Natural killer cell (primary cell): Measurements from ENCODE around the gene DLD. TPM values are rescaled to one million over a fixed set of nuclear protein-coding genes. Genes with fewer than 3 reads are reported as not detected.

Source experiments
- ATAC-seq, 3 donors: fragments of 150-1000 bp in 2 of 3; fragments of 200-7000 bp in 1 of 3; cut with Tn5 transposase; 1 replicate in 1 of 3; 2 replicates in 2 of 3; pipeline ENCODE4 v1.10.0; 2021; ENCODE audit warnings: mild to moderate bottlenecking in 2 of 3, moderate library complexity in 2 of 3
- DNase-seq, 2 donors: peaks; one replicate each; pipeline versions ENCODE4 v3.0.0 to v3.0.0-alpha.2; 2013 to 2021; ENCODE audit warnings: mixed read lengths in 1 of 2
- H3K27ac ChIP-seq: one replicate; pipeline ENCODE4 v1.5.1; 2013; ENCODE audit warnings: mild to moderate bottlenecking, low read length
- H3K27me3 ChIP-seq: one replicate; pipeline ENCODE4 v1.6.1; 2013; ENCODE audit warnings: low read length; ENCODE audit not compliant: control insufficient read depth, insufficient read depth
- H3K36me3 ChIP-seq: one replicate; pipeline ENCODE4 v1.6.1; 2013; ENCODE audit warnings: low read length; ENCODE audit not compliant: control insufficient read depth, insufficient read depth
- H3K4me1 ChIP-seq: one replicate; pipeline ENCODE4 v1.6.1; 2013; ENCODE audit warnings: low read length; ENCODE audit not compliant: control insufficient read depth, insufficient read depth
- H3K4me3 ChIP-seq: one replicate; pipeline ENCODE4 v1.5.1; 2013; ENCODE audit warnings: low read length
- H3K9me3 ChIP-seq: one replicate; pipeline ENCODE4 v1.6.1; 2013; ENCODE audit warnings: low read length; ENCODE audit not compliant: control insufficient read depth, insufficient read depth
- H3K27ac Mint-ChIP-seq, 2 donors: one replicate each; pipeline ENCODE4 v1.8.0; 2022; ENCODE audit warnings: mild to moderate bottlenecking in 2 of 2, mixed read lengths in 2 of 2, moderate library complexity in 1 of 2
- H3K27me3 Mint-ChIP-seq, 2 donors: one replicate each; pipeline ENCODE4 v1.8.0; 2022; ENCODE audit warnings: low read depth in 2 of 2, mixed read lengths in 2 of 2
- H3K36me3 Mint-ChIP-seq: one replicate; pipeline ENCODE4 v1.8.0; 2022; ENCODE audit warnings: mixed read lengths
- H3K4me1 Mint-ChIP-seq, 2 donors: one replicate each; pipeline ENCODE4 v1.8.0; 2022; ENCODE audit warnings: mixed read lengths in 2 of 2
- H3K4me3 Mint-ChIP-seq: one replicate; pipeline ENCODE4 v1.8.0; 2022; ENCODE audit warnings: mild to moderate bottlenecking, moderate library complexity, mixed read lengths
- H3K9me3 Mint-ChIP-seq, 2 donors: one replicate each; pipeline ENCODE4 v1.8.0; 2022; ENCODE audit warnings: mixed read lengths in 2 of 2
- WGBS: methylation state at CpG from one replicate; pipeline ENCODE4 v1.1.7; 2013; ENCODE audit warnings: missing lambda C conversion rate; ENCODE audit not compliant: insufficient coverage; 5-methylcytosine and 5-hydroxymethylcytosine counted together
- intact Hi-C: fragments of 100-400 bp; cut with micrococcal nuclease; formaldehyde crosslinking; loops from one replicate; pipeline ENCODE4 v1.14.2; 2022
- total RNA-seq, 4 donors: library from RNA; stranded (reverse); fragments of 120-200 nt in 1 of 4; gene quantifications; one replicate each; pipeline versions ENCODE4 v1.2.3 to v1.2.4, GENCODE V29; 2013 to 2022
- TF ChIP-seq, protein P1 (sequence below): fragments of 200-600 bp; IDR thresholded peaks from one replicate; pipeline ENCODE4 v1.8.0; 2022; ENCODE audit warnings: antibody characterized with exemption

DLD gene
- total RNA-seq, 3 donors from 2014 or later (not counting 1 experiment from before 2014, with no cell fraction given): 72.2 to 81.4 (median 80.9) TPM

DNA sequence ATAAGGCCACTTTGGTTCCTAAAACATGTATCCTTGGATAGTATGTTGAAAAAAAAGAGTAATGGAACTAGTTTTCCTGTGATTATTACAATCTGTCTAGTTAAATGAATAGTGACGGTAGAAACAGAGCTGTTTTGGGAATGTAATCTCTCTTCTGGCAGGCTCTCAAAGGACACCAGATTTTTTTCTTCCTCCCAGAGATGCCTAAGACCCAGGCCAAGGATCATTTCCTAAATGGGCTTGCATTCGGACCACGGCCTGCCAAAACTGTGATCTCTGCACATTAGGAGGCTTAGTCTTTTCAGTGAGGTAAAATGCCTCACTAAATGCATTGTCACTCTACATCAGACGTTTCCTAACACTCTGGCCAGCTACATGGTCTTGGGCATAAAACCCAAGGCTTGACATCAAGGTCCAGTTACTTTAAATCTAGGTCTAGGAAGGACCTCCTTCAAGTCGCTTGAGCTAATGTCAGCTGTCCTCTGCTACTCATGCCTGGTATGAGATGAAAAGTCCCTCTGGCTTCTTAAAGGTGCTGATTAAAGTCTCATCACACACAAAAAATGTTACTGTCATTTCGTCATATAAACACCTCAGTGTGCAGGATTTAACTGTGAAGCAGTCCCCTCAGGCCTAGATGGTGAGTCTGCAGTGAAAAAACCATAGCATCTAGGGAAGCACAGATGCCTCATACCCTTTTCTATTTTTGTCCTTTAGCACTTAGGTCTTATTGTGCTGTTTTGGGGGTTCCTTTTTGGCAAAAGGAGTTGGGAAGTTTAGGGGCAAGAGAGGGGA lies 47.7 kb downstream of the DLD start:
- 96% methylated on average over 6 of the region's 6 CpGs for WGBS
- Mint-ChIP-seq H3K27me3 (no peaks in the 10 kb centered on the region), H3K4me1 (no peaks in the 10 kb centered on the region), H3K4me3 (no peak overlapping the region), H3K36me3 (no peaks in the 10 kb centered on the region), H3K9me3 (no peaks in the 10 kb centered on the region), H3K27ac (no peak overlapping the region)
- H3K36me3 ChIP-seq: peaks cover 3% of the 10 kb centered on the region
- no peak overlapping the region for H3K27ac ChIP-seq
- no peaks in the 10 kb centered on the region for H3K9me3 ChIP-seq
- H3K27me3 ChIP-seq: no peaks in the 10 kb centered on the region
- no peak for DNase-seq
- TF ChIP-seq, protein P1, sequence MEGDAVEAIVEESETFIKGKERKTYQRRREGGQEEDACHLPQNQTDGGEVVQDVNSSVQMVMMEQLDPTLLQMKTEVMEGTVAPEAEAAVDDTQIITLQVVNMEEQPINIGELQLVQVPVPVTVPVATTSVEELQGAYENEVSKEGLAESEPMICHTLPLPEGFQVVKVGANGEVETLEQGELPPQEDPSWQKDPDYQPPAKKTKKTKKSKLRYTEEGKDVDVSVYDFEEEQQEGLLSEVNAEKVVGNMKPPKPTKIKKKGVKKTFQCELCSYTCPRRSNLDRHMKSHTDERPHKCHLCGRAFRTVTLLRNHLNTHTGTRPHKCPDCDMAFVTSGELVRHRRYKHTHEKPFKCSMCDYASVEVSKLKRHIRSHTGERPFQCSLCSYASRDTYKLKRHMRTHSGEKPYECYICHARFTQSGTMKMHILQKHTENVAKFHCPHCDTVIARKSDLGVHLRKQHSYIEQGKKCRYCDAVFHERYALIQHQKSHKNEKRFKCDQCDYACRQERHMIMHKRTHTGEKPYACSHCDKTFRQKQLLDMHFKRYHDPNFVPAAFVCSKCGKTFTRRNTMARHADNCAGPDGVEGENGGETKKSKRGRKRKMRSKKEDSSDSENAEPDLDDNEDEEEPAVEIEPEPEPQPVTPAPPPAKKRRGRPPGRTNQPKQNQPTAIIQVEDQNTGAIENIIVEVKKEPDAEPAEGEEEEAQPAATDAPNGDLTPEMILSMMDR: no peak
- intact Hi-C loops: no loop called here
- no peak for ATAC-seq
- H3K4me3 ChIP-seq: no peak overlapping the region
- no peaks in the 10 kb centered on the region for H3K4me1 ChIP-seq

DNA sequence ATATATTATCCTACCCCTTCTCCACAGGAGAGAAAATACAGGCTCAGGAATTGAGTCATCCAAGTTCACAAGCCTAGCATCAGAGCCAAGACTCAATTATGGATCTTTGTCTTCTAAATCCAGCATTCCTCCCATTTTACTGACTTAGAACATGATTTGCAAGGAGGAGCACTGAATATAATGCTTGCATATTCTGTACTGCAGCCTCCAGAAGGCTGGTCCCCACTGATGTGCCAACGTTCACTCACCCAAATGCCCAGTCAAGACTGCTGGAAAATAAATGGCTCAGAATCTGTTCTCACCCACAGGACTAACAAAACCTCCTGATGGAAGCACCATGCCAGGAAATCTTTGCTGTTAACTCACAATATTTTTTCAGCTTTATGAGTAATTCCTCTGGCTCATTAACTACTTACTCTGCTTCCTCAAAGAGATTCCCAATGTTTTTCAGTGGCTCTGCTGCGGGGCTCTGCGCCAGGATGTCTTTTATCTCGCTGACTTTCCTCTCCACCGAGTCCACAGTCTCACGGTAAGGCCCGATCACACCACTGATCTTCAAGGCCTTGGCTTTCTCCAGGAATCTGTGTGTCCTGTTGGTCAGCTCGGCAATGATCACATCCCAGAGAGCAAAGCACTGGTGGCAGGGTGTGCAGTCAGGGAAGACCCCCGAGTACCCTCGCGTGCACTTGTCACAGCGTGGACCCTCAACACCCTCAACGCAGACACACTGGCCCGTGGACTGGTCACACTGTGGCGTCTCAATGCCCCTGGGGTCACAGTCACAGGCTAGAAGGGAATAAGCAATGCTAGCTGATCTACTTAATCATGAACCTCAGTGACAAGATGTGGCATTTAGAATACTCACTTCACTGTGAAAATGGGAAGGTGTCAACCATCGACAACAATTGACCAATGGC lies 48.8 kb downstream of the DLD start:
- H3K4me1 ChIP-seq: no peaks in the 10 kb centered on the region
- intact Hi-C loops: no loop called here
- DNase-seq (no peak), ATAC-seq (no peak)
- TF ChIP-seq, protein P1: no peak
- Mint-ChIP-seq H3K4me3 (no peak overlapping the region), H3K27ac (no peak overlapping the region), H3K4me1 (no peaks in the 10 kb centered on the region), H3K27me3 (no peaks in the 10 kb centered on the region), H3K9me3 (no peaks in the 10 kb centered on the region), H3K36me3 (no peaks in the 10 kb centered on the region)
- peaks cover 3% of the 10 kb centered on the region for H3K36me3 ChIP-seq
- no peaks in the 10 kb centered on the region for H3K9me3 ChIP-seq
- WGBS: 97% methylated on average over 16 of the region's 16 CpGs
- no peak overlapping the region for H3K27ac ChIP-seq
- no peak overlapping the region for H3K4me3 ChIP-seq
- no peaks in the 10 kb centered on the region for H3K27me3 ChIP-seq

DNA sequence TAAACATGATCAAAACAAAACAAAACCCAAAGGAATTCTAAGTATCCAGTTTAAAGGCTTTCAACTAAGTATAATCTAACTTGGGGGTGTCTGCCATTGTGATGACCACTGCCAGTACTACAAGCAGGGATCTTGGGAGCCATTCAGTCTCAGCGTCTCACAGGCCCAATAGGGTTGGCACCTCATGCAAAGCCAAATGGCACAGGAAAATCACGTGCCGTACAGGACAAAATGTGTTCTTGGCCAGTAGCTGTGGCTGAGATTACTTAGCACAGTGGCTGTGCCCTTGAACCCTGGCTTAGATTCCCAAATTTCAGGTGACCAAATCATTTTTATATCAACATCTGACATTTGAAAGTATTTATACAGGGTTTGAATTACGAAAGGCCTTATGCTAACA lies 50.0 kb downstream of the DLD start:
- Mint-ChIP-seq H3K9me3 (no peaks in the 10 kb centered on the region), H3K27me3 (no peaks in the 10 kb centered on the region), H3K27ac (no peak overlapping the region), H3K4me3 (no peak overlapping the region), H3K36me3 (no peaks in the 10 kb centered on the region), H3K4me1 (no peaks in the 10 kb centered on the region)
- Histone ChIP-seq H3K27ac (no peak overlapping the region), H3K27me3 (no peaks in the 10 kb centered on the region), H3K4me3 (no peak overlapping the region), H3K9me3 (no peaks in the 10 kb centered on the region), H3K4me1 (no peaks in the 10 kb centered on the region), H3K36me3 (peaks cover 3% of the 10 kb centered on the region)
- DNase-seq (no peak), ATAC-seq (no peak)
- intact Hi-C loops: no loop called here
- 100% methylated on average over 4 of the region's 4 CpGs for WGBS
- TF ChIP-seq, protein P1: no peak
